Hair follicle dermal papilla cell (primary cell): ENCODE results near the gene IRF5. TPM values are rescaled to one million over a fixed set of nuclear protein-coding genes. Genes with fewer than 3 reads are reported as not detected.

Experiments used
- small RNA-seq: library from RNA; depleted of rRNA; stranded (forward); fragments of <200 nt; gene quantifications from one replicate; pipeline ENCODE3, GENCODE V24; 2012
- total RNA-seq: library from RNA; depleted of rRNA; stranded (reverse); fragments of >200 nt; gene quantifications from 2 replicates; pipeline ENCODE4 v1.2.3, GENCODE V29; 2012

Gene IRF5
- 0.16 TPM in 1 of 2 replicates, not detected in the other for total RNA-seq

GRCh38 chr7:128937647-128938543, at the start of gene IRF5:
Gene IRF5 (plus strand): TSS chr7:128937927. CDS start chr7:128942082, 4,155 bp downstream.

GRCh38 chr7:128910569-128910945, 27.2 kb upstream of the IRF5 start, which contains the start of gene KCP:
Gene KCP (minus strand): TSS chr7:128910709. CDS start chr7:128910676, 33 bp downstream.

Small RNAs within 50 kb of the gene (small RNA-seq; reads per million reads assigned to genes)
- gene RN7SL306P: not detected

Other genes with a start within 250 kb of the IRF5 start
- gene CALU, start 198.6 kb upstream of the IRF5 start, total RNA-seq: 859 and 882 TPM in 2 replicates
- gene OPN1SW, start 162.1 kb upstream of the IRF5 start, total RNA-seq: not detected in 2 replicates
- gene CCDC136, start 146.0 kb upstream of the IRF5 start, total RNA-seq: 3.8 and 4.2 TPM in 2 replicates
- 87.9 and 107 TPM in 2 replicates for gene FLNC, start 107.5 kb upstream of the IRF5 start, total RNA-seq
- gene ATP6V1F, start 75.1 kb upstream of the IRF5 start, total RNA-seq: 52.1 and 57.7 TPM in 2 replicates
- gene KCP, start 27.2 kb upstream of the IRF5 start, total RNA-seq: 0.32 and 0.49 TPM in 2 replicates
- 66.7 and 86.5 TPM in 2 replicates for gene TNPO3, start 117.2 kb downstream of the IRF5 start, total RNA-seq
- gene TSPAN33, start 206.8 kb downstream of the IRF5 start, total RNA-seq: 0.73 TPM in 1 of 2 replicates, not detected in the other